Nucleus accumbens (tissue), 56 donors: Measurements from ENCODE around the gene CDKN2D.
"Not testable (repeated sequence)": the region's sequence is repeated elsewhere in the genome, so short reads cannot be mapped to it uniquely, and the experiment has no call there.

Source experiments
- DNase-seq, 56 donors: peaks; one replicate each; lab custom pipeline; 2025; lab: John Stamatoyannopoulos, UW

CDKN2D gene

GRCh38 chr19:10526887-10527286 is 41.9 kb downstream of the CDKN2D start:
- DNase-seq, result not testable (repeated sequence)

- DNase-seq, result no peak
These were observed 43.1 kb downstream of the CDKN2D start for GRCh38 chr19:10525636-10526035.

GRCh38 chr19:10523135-10523636 is 45.6 kb downstream of the CDKN2D start:
- DNase-seq, result no peak

GRCh38 chr19:10521461-10522171 is 47.2 kb downstream of the CDKN2D start:
- no peak for DNase-seq

GRCh38 chr19:10520652-10521318 is 48.0 kb downstream of the CDKN2D start:
- no peak for DNase-seq

- no peak for DNase-seq
These were observed 49.4 kb downstream of the CDKN2D start for GRCh38 chr19:10519421-10519820.

- peak in 22 of 56 donors; percentile 9 to 50 (median 36) for DNase-seq
These were observed 50.1 kb downstream of the CDKN2D start for GRCh38 chr19:10518444-10519361.

GRCh38 chr19:10517760-10518443 is 50.9 kb downstream of the CDKN2D start:
- DNase-seq, result peak in 37 of 56 donors; percentile 5 to 85 (median 70)

GRCh38 chr19:10517361-10517759 is 51.4 kb downstream of the CDKN2D start, which contains the start of gene S1PR5:
Gene S1PR5, minus strand, starts transcription at chr19:10517447. Its CDS starts 2,436 bp downstream, at chr19:10515011.
- DNase-seq, result peak in 52 of 56 donors; percentile 29 to 92 (median 82)

GRCh38 chr19:10516671-10517286 is 52.0 kb downstream of the CDKN2D start:
- DNase-seq, result peak in 7 of 56 donors; percentile 34 to 65 (median 56)
